ENCODE data around the gene NR2C1. TPM values are rescaled to one million over a fixed set of nuclear protein-coding genes. Genes with fewer than 3 reads are reported as not detected.

Gene NR2C1
- total RNA-seq, 1 donor from 2014 or later = 44.3 TPM

GRCh38 chr12:95066091-95066855, 7.1 kb downstream of the NR2C1 start:
- no peaks in the 10 kb centered on the region for H3K4me1 ChIP-seq (ENCODE audit: insufficient read depth, low read length)
- Mint-ChIP-seq H3K4me3 (ENCODE audit: unreplicated experiment) (no peak overlapping the region), H3K9me3 (ENCODE audit: unreplicated experiment) (no peaks in the 10 kb centered on the region), H3K4me1 (ENCODE audit: low read depth, unreplicated experiment) (no peaks in the 10 kb centered on the region), H3K27ac (ENCODE audit: unreplicated experiment) (no peak overlapping the region), H3K36me3 (ENCODE audit: low read depth, unreplicated experiment) (no peaks in the 10 kb centered on the region), H3K27me3 (ENCODE audit: low read depth, unreplicated experiment) (no peaks in the 10 kb centered on the region)
- no peak overlapping the region for H3K27ac ChIP-seq (ENCODE audit: low read depth, low read length)
- H3K27me3 ChIP-seq (ENCODE audit: insufficient read depth, low read length) = no peaks in the 10 kb centered on the region
- no peak overlapping the region for H3K4me2 ChIP-seq (ENCODE audit: low read length)
- FAIRE-seq (no peak), DNase-seq (ENCODE audit: low read depth) (no peak)
- H2AFZ ChIP-seq (ENCODE audit: low read depth, low read length) = no peak overlapping the region
- H4K20me1 ChIP-seq (ENCODE audit: insufficient read depth, low read length) = peaks cover 8% of the 10 kb centered on the region
- peaks cover 23% of the 10 kb centered on the region for H3K36me3 ChIP-seq (ENCODE audit: insufficient read depth, low read length)
- peaks cover 28% of the 10 kb centered on the region for H3K79me2 ChIP-seq (ENCODE audit: insufficient read depth, low read length)
- TF ChIP-seq EZH2 (IDR thresholded peaks at IDR 0.05; ENCODE audit: insufficient read depth, low read length) = no peak
- TF ChIP-seq, protein P1, sequence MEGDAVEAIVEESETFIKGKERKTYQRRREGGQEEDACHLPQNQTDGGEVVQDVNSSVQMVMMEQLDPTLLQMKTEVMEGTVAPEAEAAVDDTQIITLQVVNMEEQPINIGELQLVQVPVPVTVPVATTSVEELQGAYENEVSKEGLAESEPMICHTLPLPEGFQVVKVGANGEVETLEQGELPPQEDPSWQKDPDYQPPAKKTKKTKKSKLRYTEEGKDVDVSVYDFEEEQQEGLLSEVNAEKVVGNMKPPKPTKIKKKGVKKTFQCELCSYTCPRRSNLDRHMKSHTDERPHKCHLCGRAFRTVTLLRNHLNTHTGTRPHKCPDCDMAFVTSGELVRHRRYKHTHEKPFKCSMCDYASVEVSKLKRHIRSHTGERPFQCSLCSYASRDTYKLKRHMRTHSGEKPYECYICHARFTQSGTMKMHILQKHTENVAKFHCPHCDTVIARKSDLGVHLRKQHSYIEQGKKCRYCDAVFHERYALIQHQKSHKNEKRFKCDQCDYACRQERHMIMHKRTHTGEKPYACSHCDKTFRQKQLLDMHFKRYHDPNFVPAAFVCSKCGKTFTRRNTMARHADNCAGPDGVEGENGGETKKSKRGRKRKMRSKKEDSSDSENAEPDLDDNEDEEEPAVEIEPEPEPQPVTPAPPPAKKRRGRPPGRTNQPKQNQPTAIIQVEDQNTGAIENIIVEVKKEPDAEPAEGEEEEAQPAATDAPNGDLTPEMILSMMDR (IDR thresholded peaks at IDR 0.05; ENCODE audit: insufficient read depth, low read depth, low read length) = no peak
- H3K9ac ChIP-seq (ENCODE audit: low read length) = no peak overlapping the region
- H3K9me3 ChIP-seq (ENCODE audit: insufficient read depth, low read depth, low read length) = no peaks in the 10 kb centered on the region
- H3K4me3 ChIP-seq (ENCODE audit: insufficient read depth, low read depth, low read length) = no peak overlapping the region

DNA sequence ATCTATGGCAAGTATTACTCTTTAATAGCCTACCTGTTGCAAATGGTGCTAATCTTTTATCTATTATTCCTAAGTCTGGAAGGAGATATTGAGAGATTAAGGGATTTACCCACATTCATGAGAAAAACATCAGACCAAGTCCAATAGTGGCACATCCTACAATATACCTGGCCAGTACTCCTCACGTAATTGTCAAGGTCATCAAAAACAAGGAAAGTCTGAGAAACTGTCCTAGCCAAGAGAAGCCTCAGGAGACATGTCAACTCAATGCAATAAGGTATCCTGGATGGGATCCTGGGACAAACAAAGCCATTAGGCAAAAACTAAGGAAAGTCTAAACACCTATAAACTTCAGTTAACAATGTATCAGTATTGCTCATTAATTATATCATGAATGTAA, 12.5 kb downstream of the NR2C1 start:
- Histone ChIP-seq H3K9me3 (ENCODE audit: insufficient read depth, low read depth, low read length) (no peaks in the 10 kb centered on the region), H3K4me2 (ENCODE audit: low read length) (no peak overlapping the region), H3K4me1 (ENCODE audit: insufficient read depth, low read length) (no peaks in the 10 kb centered on the region), H3K79me2 (ENCODE audit: insufficient read depth, low read length) (no peaks in the 10 kb centered on the region), H4K20me1 (ENCODE audit: insufficient read depth, low read length) (no peaks in the 10 kb centered on the region), H2AFZ (ENCODE audit: low read depth, low read length) (no peak overlapping the region), H3K27me3 (ENCODE audit: insufficient read depth, low read length) (no peaks in the 10 kb centered on the region), H3K27ac (ENCODE audit: low read depth, low read length) (no peak overlapping the region), H3K36me3 (ENCODE audit: insufficient read depth, low read length) (peaks cover 28% of the 10 kb centered on the region), H3K4me3 (ENCODE audit: insufficient read depth, low read depth, low read length) (no peak overlapping the region), H3K9ac (ENCODE audit: low read length) (no peak overlapping the region)
- TF ChIP-seq, protein P1 (IDR thresholded peaks at IDR 0.05; ENCODE audit: insufficient read depth, low read depth, low read length) = no peak
- TF ChIP-seq EZH2 (IDR thresholded peaks at IDR 0.05; ENCODE audit: insufficient read depth, low read length) = no peak
- Mint-ChIP-seq H3K27ac (ENCODE audit: unreplicated experiment) (no peak overlapping the region), H3K9me3 (ENCODE audit: unreplicated experiment) (no peaks in the 10 kb centered on the region), H3K36me3 (ENCODE audit: low read depth, unreplicated experiment) (no peaks in the 10 kb centered on the region), H3K4me3 (ENCODE audit: unreplicated experiment) (no peak overlapping the region), H3K27me3 (ENCODE audit: low read depth, unreplicated experiment) (no peaks in the 10 kb centered on the region), H3K4me1 (ENCODE audit: low read depth, unreplicated experiment) (no peaks in the 10 kb centered on the region)
- FAIRE-seq (no peak), DNase-seq (ENCODE audit: low read depth) (no peak)

DNA sequence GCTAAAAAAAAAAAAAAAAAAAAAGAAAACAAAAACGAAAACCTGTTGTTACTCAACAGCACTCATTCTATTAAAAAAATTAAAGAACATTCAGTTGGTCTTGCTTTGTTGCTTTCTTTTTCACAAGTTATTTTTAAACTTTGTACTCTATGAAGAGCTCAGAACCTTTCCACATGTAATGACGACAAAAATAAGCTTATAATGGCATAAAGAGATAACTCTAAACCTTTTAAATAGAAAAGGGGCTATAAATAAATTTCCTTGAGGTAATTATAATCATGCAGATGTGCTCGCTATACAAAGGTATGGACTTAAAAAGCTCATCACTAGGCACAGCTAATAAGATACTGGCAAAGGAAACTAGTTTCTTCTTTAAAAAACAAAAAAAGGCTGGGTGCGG, 13.4 kb downstream of the NR2C1 start:
- Histone ChIP-seq H3K4me2 (ENCODE audit: low read length) (no peak overlapping the region), H2AFZ (ENCODE audit: low read depth, low read length) (no peak overlapping the region), H3K9me3 (ENCODE audit: insufficient read depth, low read depth, low read length) (no peaks in the 10 kb centered on the region), H3K27ac (ENCODE audit: low read depth, low read length) (no peak overlapping the region), H3K9ac (ENCODE audit: low read length) (no peak overlapping the region), H3K4me3 (ENCODE audit: insufficient read depth, low read depth, low read length) (no peak overlapping the region), H4K20me1 (ENCODE audit: insufficient read depth, low read length) (no peaks in the 10 kb centered on the region), H3K27me3 (ENCODE audit: insufficient read depth, low read length) (no peaks in the 10 kb centered on the region), H3K36me3 (ENCODE audit: insufficient read depth, low read length) (peaks cover 32% of the 10 kb centered on the region), H3K4me1 (ENCODE audit: insufficient read depth, low read length) (no peaks in the 10 kb centered on the region), H3K79me2 (ENCODE audit: insufficient read depth, low read length) (no peaks in the 10 kb centered on the region)
- TF ChIP-seq, protein P1 (IDR thresholded peaks at IDR 0.05; ENCODE audit: insufficient read depth, low read depth, low read length) = no peak
- TF ChIP-seq EZH2 (IDR thresholded peaks at IDR 0.05; ENCODE audit: insufficient read depth, low read length) = no peak
- Mint-ChIP-seq H3K9me3 (ENCODE audit: unreplicated experiment) (no peaks in the 10 kb centered on the region), H3K36me3 (ENCODE audit: low read depth, unreplicated experiment) (no peaks in the 10 kb centered on the region), H3K27ac (ENCODE audit: unreplicated experiment) (no peak overlapping the region), H3K4me1 (ENCODE audit: low read depth, unreplicated experiment) (no peaks in the 10 kb centered on the region), H3K4me3 (ENCODE audit: unreplicated experiment) (no peak overlapping the region), H3K27me3 (ENCODE audit: low read depth, unreplicated experiment) (no peaks in the 10 kb centered on the region)
- no peak for FAIRE-seq
- DNase-seq (ENCODE audit: low read depth) = no peak

Measured in astrocyte (in vitro differentiated cells and primary cell).